Lung (tissue), 12 donors: ENCODE data around the gene ZBTB47. TPM values are rescaled to one million over a fixed set of nuclear protein-coding genes. Genes with fewer than 3 reads are reported as not detected.

Source experiments
- ATAC-seq: fragments of 200-7000 bp; cut with Tn5 transposase; one replicate; pipeline ENCODE4 v1.9.1; 2020; ENCODE audit warnings: moderate number of reproducible peaks; ENCODE audit not compliant: insufficient read depth, low FRiP score
- DNase-seq, 3 donors: peaks; one replicate each; pipeline ENCODE4 v3.0.0-alpha.2; 2013 to 2017
- H3K27ac ChIP-seq, 2 donors: one replicate each; pipeline ENCODE4 v1.5.1; 2013; ENCODE audit warnings: mild to moderate bottlenecking in 2 of 2, moderate library complexity in 2 of 2, control low read depth in 1 of 2, inconsistent platforms in 1 of 2, low read depth in 1 of 2, low read length in 1 of 2
- H3K27me3 ChIP-seq, 3 donors: one replicate each; pipeline ENCODE4 v1.5.1; 2013; ENCODE audit warnings: low read length in 2 of 3; ENCODE audit not compliant: control insufficient read depth in 3 of 3, insufficient read depth in 3 of 3
- H3K36me3 ChIP-seq, 4 donors: one replicate each; pipeline ENCODE4 v1.5.1; 2013; ENCODE audit warnings: low read length in 4 of 4, mild to moderate bottlenecking in 1 of 4, moderate library complexity in 1 of 4; ENCODE audit not compliant: control insufficient read depth in 4 of 4, insufficient read depth in 4 of 4
- H3K4me1 ChIP-seq, 5 donors: one replicate each; pipeline ENCODE4 v1.5.1; 2013; ENCODE audit warnings: low read length in 5 of 5, mild to moderate bottlenecking in 2 of 5, moderate library complexity in 1 of 5; ENCODE audit not compliant: control insufficient read depth in 5 of 5, insufficient read depth in 5 of 5
- H3K4me3 ChIP-seq: one replicate; pipeline ENCODE4 v1.5.1; 2013; ENCODE audit warnings: mild to moderate bottlenecking, control low read depth, moderate library complexity
- H3K9ac ChIP-seq, 2 donors: one replicate each; pipeline ENCODE4 v1.5.1; 2013; ENCODE audit warnings: low read length in 2 of 2, control low read depth in 1 of 2; ENCODE audit not compliant: insufficient read depth in 1 of 2
- H3K9me3 ChIP-seq, 4 donors: one replicate each; pipeline ENCODE4 v1.5.1; 2013; ENCODE audit warnings: low read length in 3 of 4, mild to moderate bottlenecking in 1 of 4, moderate library complexity in 1 of 4; ENCODE audit not compliant: control insufficient read depth in 4 of 4, insufficient read depth in 3 of 4
- WGBS, 2 donors: extraction: QIAGEN DNeasy Blood & Tissue Kit; methylation state at CpG; one replicate each; pipeline ENCODE4 v1.1.7; 2013; 5-methylcytosine and 5-hydroxymethylcytosine counted together
- polyA plus RNA-seq, 2 donors: library from polyadenylated mRNA; stranded (reverse); fragments of 200-250 nt; gene quantifications; one replicate each; pipeline ENCODE4 v1.2.1, GENCODE V29; 2013
- total RNA-seq, 2 donors: library from RNA; depleted of rRNA in 1 of 2; stranded (reverse); fragments of >200 nt in 1 of 2; gene quantifications; one replicate each; pipeline ENCODE4 v1.2.1, GENCODE V29; 2014 to 2021
- TF ChIP-seq, protein P1 (sequence below): IDR thresholded peaks from 2 replicates; pipeline ENCODE4 v1.5.1; 2012; ENCODE audit warnings: mild to moderate bottlenecking; ENCODE audit errors: control extremely low read depth, extremely low read depth
- donor health status: control.
- donor health status: control.
- donor health status: Bipolar disorder and iron deficiency.
- donor health status: healthy.
- donor health status: DM: yes; HTN: yes; CAD: no.

The ZBTB47 gene
- total and polyA plus RNA-seq, 4 donors, result 8.6 to 34.1 (median 15.8) TPM

DNA sequence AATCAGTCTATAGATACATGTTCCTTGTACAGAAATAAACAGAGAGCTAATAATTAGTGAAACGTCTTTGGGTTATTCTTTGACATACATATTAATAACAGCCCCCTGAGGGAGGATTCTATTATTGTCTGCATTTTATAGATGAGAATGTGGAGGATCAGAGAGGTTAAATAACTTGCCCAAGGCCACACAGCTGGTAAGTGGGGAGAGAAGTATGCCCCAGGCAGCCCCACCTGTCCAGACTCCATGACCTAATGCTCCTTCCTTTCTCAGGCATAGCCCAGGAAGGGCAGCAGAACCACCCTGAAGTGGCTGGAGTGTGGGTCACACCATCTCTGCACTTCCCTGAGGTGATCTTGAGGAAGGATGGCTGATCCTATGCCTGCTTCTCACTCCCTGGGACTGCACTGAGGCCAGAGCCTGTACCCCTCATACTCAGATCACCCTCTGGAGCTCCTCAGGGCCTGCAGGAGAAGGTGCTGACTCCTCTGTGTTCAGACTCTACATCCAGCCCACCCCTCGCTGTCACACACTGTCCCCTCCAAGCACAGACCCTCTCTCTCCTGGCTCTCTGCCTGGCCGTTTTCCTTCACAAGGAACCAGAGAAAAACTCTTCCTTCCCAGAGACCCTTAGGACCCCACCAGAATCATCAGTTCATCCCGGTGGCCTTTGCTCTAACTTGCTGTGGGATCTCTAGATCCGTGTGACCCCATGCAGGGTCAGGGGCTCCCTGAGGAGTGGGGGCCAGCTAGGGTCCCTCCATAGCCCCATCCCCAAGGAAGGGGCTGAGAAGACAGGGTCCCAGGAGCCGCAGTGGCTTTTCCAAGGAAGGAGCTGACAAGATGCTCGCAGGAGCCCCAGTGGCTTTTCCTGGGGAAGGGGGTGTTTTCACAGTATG lies 53.5 kb downstream of the ZBTB47 start:
- WGBS, 2 donors, result 73 to 78% methylated on average over 7 of the region's 7 CpGs
- Histone ChIP-seq H3K4me1 (no peaks in the 10 kb centered on the region), H3K36me3 (no peaks in the 10 kb centered on the region), H3K9ac (no peak overlapping the region), H3K4me3 (no peak overlapping the region), H3K9me3 (no peaks in the 10 kb centered on the region), H3K27ac (no peak overlapping the region), H3K27me3 (no peaks in the 10 kb centered on the region)
- DNase-seq (no peak), ATAC-seq (no peak)
- TF ChIP-seq, protein P1, sequence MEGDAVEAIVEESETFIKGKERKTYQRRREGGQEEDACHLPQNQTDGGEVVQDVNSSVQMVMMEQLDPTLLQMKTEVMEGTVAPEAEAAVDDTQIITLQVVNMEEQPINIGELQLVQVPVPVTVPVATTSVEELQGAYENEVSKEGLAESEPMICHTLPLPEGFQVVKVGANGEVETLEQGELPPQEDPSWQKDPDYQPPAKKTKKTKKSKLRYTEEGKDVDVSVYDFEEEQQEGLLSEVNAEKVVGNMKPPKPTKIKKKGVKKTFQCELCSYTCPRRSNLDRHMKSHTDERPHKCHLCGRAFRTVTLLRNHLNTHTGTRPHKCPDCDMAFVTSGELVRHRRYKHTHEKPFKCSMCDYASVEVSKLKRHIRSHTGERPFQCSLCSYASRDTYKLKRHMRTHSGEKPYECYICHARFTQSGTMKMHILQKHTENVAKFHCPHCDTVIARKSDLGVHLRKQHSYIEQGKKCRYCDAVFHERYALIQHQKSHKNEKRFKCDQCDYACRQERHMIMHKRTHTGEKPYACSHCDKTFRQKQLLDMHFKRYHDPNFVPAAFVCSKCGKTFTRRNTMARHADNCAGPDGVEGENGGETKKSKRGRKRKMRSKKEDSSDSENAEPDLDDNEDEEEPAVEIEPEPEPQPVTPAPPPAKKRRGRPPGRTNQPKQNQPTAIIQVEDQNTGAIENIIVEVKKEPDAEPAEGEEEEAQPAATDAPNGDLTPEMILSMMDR, result no peak

DNA sequence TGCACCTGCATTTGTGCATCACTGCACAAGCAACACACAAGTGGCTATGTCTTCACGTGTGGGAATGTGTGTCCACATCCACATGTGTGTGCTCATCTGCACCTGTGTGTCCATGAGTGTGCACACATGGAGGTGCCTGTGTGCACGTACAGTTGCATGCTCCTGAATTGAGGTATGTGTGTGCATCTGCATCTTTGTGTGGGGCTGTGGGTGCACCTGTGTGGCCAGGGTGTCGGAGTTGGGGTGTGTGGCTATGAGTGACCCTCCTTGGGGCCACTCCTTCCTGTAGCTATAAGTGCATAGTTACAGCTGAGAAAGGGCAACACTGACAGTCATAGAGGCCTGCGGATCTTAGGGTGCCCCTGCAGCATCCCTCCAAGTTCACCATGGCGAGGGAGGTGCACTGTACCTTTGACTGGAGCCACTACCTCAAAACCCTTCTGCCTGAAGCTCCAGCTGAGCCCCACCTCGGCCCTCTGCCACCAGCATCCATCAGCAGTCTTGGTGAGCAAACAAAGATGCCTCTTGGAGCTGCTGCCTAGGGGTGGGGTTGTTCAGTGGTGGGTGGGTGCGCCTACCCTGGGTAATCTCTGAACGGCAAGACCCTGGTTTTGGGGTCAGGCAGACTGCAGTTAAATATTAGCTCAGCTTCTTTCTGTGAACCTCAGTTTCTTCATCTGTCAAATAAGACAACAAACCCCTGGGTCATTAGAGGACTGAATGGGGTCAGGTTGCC lies 54.3 kb downstream of the ZBTB47 start:
- Histone ChIP-seq H3K4me1 (no peaks in the 10 kb centered on the region), H3K36me3 (no peaks in the 10 kb centered on the region), H3K9me3 (no peaks in the 10 kb centered on the region), H3K4me3 (no peak overlapping the region), H3K27ac (no peak overlapping the region), H3K9ac (no peak overlapping the region), H3K27me3 (no peaks in the 10 kb centered on the region)
- no peak for DNase-seq
- 74 to 86% methylated on average over 8 of the region's 8 CpGs for WGBS, 2 donors
- ATAC-seq, result no peak
- TF ChIP-seq, protein P1, result no peak

DNA sequence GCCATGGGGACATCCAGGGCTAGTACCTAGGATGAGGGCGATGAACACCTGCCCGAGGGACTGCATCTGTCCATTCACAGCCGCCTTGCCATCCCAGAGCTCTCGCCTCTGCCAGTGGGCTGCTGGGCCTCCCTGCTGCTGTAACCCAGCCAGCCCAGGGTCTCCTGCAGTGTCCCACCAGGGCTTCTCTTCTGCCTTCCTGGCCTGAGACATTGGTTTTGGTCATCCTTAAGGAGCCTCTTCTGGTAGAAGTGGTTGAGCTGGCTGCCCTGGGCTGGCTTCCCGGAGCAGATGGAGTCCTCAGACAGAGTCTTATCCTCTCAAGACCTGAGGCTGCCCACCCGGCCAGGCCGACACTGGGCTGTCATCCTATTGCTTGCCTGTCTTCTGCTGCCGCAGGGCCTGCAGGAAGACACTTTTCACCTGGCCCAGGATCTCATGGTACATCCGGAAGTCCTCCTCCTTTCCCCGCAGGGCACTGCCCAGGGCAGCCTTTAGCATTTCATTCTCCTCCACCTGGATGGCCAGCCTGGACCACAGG lies 55.2 kb downstream of the ZBTB47 start:
- WGBS, 2 donors, result 89 to 96% methylated on average over 10 of the region's 10 CpGs
- no peak for DNase-seq
- no peak for ATAC-seq

More for the DNA sequence above, 55.2 kb downstream of the ZBTB47 start:
- Histone ChIP-seq H3K36me3 (no peaks in the 10 kb centered on the region), H3K9me3 (no peaks in the 10 kb centered on the region), H3K27me3 (no peaks in the 10 kb centered on the region), H3K4me1 (no peaks in the 10 kb centered on the region), H3K9ac (no peak overlapping the region), H3K27ac (no peak overlapping the region), H3K4me3 (no peak overlapping the region)
- TF ChIP-seq, protein P1, result no peak
